ENCODE measurements around the gene C12orf76. TPM values are rescaled to one million over a fixed set of nuclear protein-coding genes. Genes with fewer than 3 reads are reported as not detected.

The C12orf76 gene
- polyA plus RNA-seq, 2 of the 4 experiments (the other 2 are of a cell fraction): 13.3 to 22.6 TPM

DNA sequence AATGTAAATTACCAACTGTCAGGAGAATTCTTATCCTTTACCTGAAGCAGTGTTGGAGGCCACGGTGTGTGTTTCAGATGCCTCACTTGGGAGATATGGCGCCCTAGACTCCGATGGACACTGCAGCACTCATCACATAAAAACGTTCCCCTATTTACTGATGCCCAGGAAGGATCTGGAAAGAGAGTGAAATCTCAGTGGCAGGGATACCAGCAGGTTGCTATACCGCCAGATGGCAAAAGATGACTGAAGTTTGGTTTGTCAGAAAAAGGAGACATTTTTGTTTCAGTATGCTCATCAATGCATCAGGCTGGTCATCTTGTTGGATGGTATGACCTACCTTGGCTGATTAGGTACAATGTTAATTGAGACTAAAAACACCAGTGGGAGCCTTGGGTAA lies 56.7 kb downstream of the C12orf76 start:
- H3K4me1 ChIP-seq: peaks cover 14% of the 10 kb centered on the region
- no peaks in the 10 kb centered on the region for H3K9me3 ChIP-seq
- TF ChIP-seq, protein P1, sequence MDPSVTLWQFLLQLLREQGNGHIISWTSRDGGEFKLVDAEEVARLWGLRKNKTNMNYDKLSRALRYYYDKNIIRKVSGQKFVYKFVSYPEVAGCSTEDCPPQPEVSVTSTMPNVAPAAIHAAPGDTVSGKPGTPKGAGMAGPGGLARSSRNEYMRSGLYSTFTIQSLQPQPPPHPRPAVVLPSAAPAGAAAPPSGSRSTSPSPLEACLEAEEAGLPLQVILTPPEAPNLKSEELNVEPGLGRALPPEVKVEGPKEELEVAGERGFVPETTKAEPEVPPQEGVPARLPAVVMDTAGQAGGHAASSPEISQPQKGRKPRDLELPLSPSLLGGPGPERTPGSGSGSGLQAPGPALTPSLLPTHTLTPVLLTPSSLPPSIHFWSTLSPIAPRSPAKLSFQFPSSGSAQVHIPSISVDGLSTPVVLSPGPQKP (IDR thresholded peaks at IDR 0.05; ENCODE audit: low read depth, low read length): no peak
- TF ChIP-seq CBX2 (IDR thresholded peaks at IDR 0.05; ENCODE audit: borderline replicate concordance, low read depth) (no peak), ZC3H11A (IDR thresholded peaks at IDR 0.05) (no peak), ESRRA (IDR thresholded peaks at IDR 0.05; ENCODE audit: borderline replicate concordance, low read length) (no peak), PHF8 (IDR thresholded peaks at IDR 0.05; ENCODE audit: borderline replicate concordance, low read depth) (no peak), FOSL2 (IDR thresholded peaks at IDR 0.05) (no peak), FOSL2 (CRISPR knock-in tag; IDR thresholded peaks at IDR 0.05) (no peak), HOXB13 (CRISPR knock-in tag; IDR thresholded peaks at IDR 0.05; ENCODE audit: low read depth) (no peak), HOXB5 (CRISPR knock-in tag; IDR thresholded peaks at IDR 0.05) (no peak), GATA3 (IDR thresholded peaks at IDR 0.05; ENCODE audit: borderline replicate concordance) (no peak), CHD2 (IDR thresholded peaks at IDR 0.05; ENCODE audit: low read length, partially characterized antibody) (no peak), FOXS1 (CRISPR knock-in tag; IDR thresholded peaks at IDR 0.05) (no peak), BHLHE40 (IDR thresholded peaks at IDR 0.05; ENCODE audit: low read depth, low read length) (no peak), NR3C1 (IDR thresholded peaks at IDR 0.05) (no peak), EP300 (IDR thresholded peaks at IDR 0.05) (no peak), ZFP36 (IDR thresholded peaks at IDR 0.05; ENCODE audit: borderline replicate concordance, partially characterized antibody) (no peak), CHD4 (IDR thresholded peaks at IDR 0.05; ENCODE audit: borderline replicate concordance) (no peak), TFCP2L1 (CRISPR knock-in tag; IDR thresholded peaks at IDR 0.05) (no peak)
- TF ChIP-seq, protein P2, sequence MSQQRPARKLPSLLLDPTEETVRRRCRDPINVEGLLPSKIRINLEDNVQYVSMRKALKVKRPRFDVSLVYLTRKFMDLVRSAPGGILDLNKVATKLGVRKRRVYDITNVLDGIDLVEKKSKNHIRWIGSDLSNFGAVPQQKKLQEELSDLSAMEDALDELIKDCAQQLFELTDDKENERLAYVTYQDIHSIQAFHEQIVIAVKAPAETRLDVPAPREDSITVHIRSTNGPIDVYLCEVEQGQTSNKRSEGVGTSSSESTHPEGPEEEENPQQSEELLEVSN (IDR thresholded peaks at IDR 0.05; ENCODE audit: borderline replicate concordance, low read depth): no peak
- TF ChIP-seq, protein P3, sequence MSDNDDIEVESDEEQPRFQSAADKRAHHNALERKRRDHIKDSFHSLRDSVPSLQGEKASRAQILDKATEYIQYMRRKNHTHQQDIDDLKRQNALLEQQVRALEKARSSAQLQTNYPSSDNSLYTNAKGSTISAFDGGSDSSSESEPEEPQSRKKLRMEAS (IDR thresholded peaks at IDR 0.05): no peak
- TF ChIP-seq, protein P4, sequence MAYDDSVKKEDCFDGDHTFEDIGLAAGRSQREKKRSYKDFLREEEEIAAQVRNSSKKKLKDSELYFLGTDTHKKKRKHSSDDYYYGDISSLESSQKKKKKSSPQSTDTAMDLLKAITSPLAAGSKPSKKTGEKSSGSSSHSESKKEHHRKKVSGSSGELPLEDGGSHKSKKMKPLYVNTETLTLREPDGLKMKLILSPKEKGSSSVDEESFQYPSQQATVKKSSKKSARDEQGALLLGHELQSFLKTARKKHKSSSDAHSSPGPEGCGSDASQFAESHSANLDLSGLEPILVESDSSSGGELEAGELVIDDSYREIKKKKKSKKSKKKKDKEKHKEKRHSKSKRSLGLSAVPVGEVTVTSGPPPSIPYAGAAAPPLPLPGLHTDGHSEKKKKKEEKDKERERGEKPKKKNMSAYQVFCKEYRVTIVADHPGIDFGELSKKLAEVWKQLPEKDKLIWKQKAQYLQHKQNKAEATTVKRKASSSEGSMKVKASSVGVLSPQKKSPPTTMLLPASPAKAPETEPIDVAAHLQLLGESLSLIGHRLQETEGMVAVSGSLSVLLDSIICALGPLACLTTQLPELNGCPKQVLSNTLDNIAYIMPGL (CRISPR knock-in tag; IDR thresholded peaks at IDR 0.05; ENCODE audit: borderline replicate concordance): no peak
- H3K4me3 ChIP-seq: no peak overlapping the region
- no peak overlapping the region for H3K4me2 ChIP-seq
- H3K27ac ChIP-seq: no peak overlapping the region
- DNase-seq (ENCODE audit: low read depth in 1 of 2, low spot score in 1 of 2): no peak
- FAIRE-seq: no peak
- 82% methylated on average over 5 of the region's 5 CpGs for WGBS (ENCODE audit: missing lambda C conversion rate)
- ChIA-PET CTCF (interaction anchor here (0.7 kb wide), 1 partner anchor 282 kb away, joined by 4 read pairs; no protein-coding TSS in a partner anchor), POLR2A (no interaction called here)
- ATAC-seq: no peak

Small RNAs within 50 kb of the gene (small RNA-seq; reads per million reads assigned to genes)
- gene AC007546.2: 0 reads per million in 6 experiments

Other genes with a start within 250 kb of the C12orf76 start
- 0.37 and 0.52 TPM in 2 replicates for gene TRPV4, start 215.1 kb downstream of the C12orf76 start, polyA plus RNA-seq (2011; rRNA removed)
- 0.05 to 0.15 TPM (median 0.09 TPM) in 3 replicates for gene TRPV4, start 215.1 kb downstream of the C12orf76 start, polyA plus RNA-seq (2017; fragmentation: RNase III; extraction: RNeasy Plus Mini Kit Qiagen cat#74134 plus additional on column Dnase treatment)
- 18.8 and 19.2 TPM in 2 replicates for gene GLTP, start 168.0 kb downstream of the C12orf76 start, polyA plus RNA-seq (2011; rRNA removed)
- 16.7 to 16.9 TPM (median 16.9 TPM) in 3 replicates for gene GLTP, start 168.0 kb downstream of the C12orf76 start, polyA plus RNA-seq (2017; fragmentation: RNase III; extraction: RNeasy Plus Mini Kit Qiagen cat#74134 plus additional on column Dnase treatment)
- 14.9 and 18.4 TPM in 2 replicates for gene TCHP, start 148.2 kb downstream of the C12orf76 start, polyA plus RNA-seq (2011; rRNA removed)
- 25.4 to 35.8 TPM (median 33.4 TPM) in 3 replicates for gene TCHP, start 148.2 kb downstream of the C12orf76 start, polyA plus RNA-seq (2017; fragmentation: RNase III; extraction: RNeasy Plus Mini Kit Qiagen cat#74134 plus additional on column Dnase treatment)
- 38.0 and 44.3 TPM in 2 replicates for gene GIT2, start 52.2 kb downstream of the C12orf76 start, polyA plus RNA-seq (2011; rRNA removed)
- gene GIT2, start 52.2 kb downstream of the C12orf76 start, polyA plus RNA-seq (2017; fragmentation: RNase III; extraction: RNeasy Plus Mini Kit Qiagen cat#74134 plus additional on column Dnase treatment): 17.9 to 19.1 TPM (median 18.5 TPM) in 3 replicates
- 19.8 and 23.8 TPM in 2 replicates for gene ANKRD13A, start 49.1 kb downstream of the C12orf76 start, polyA plus RNA-seq (2011; rRNA removed)
- 11.5 to 13.0 TPM (median 12.1 TPM) in 3 replicates for gene ANKRD13A, start 49.1 kb downstream of the C12orf76 start, polyA plus RNA-seq (2017; fragmentation: RNase III; extraction: RNeasy Plus Mini Kit Qiagen cat#74134 plus additional on column Dnase treatment)
- 39.7 and 73.4 TPM in 2 replicates for gene IFT81, start 75.8 kb upstream of the C12orf76 start, polyA plus RNA-seq (2011; rRNA removed)
- gene IFT81, start 75.8 kb upstream of the C12orf76 start, polyA plus RNA-seq (2017; fragmentation: RNase III; extraction: RNeasy Plus Mini Kit Qiagen cat#74134 plus additional on column Dnase treatment): 40.7 to 41.6 TPM (median 40.7 TPM) in 3 replicates
- 415 and 431 TPM in 2 replicates for gene ATP2A2, start 232.7 kb upstream of the C12orf76 start, polyA plus RNA-seq (2011; rRNA removed)
- gene ATP2A2, start 232.7 kb upstream of the C12orf76 start, polyA plus RNA-seq (2017; fragmentation: RNase III; extraction: RNeasy Plus Mini Kit Qiagen cat#74134 plus additional on column Dnase treatment): 328 to 356 TPM (median 342 TPM) in 3 replicates